Ovary (tissue), 9 donors: ENCODE measurements around the gene MEN1. TPM values are rescaled to one million over a fixed set of nuclear protein-coding genes. Genes with fewer than 3 reads are reported as not detected.

Experiments used
- DNase-seq, 5 donors: peaks; one replicate each; pipeline ENCODE4 v3.0.0-alpha.2; 2019 to 2020
- H3K27ac ChIP-seq, 2 donors: fragments of 200-600 bp; one replicate each; pipeline versions ENCODE4 v1.5.1 to v1.8.0; 2019 to 2022
- H3K27me3 ChIP-seq: fragments of 200-600 bp; one replicate; pipeline ENCODE4 v1.8.0; 2022
- H3K36me3 ChIP-seq: fragments of 200-600 bp; sonication (generic); one replicate; pipeline ENCODE4 v1.5.1; 2019
- H3K4me1 ChIP-seq: one replicate; pipeline ENCODE4 v1.8.1; 2013; ENCODE audit warnings: mild to moderate bottlenecking, moderate library complexity; ENCODE audit not compliant: insufficient read depth
- H3K4me3 ChIP-seq: fragments of 200-600 bp; sonication (generic); one replicate; pipeline ENCODE4 v1.5.1; 2017
- H3K9me3 ChIP-seq, 2 donors: fragments of 200-600 bp in 1 of 2; sonication (generic) in 1 of 2; one replicate each; pipeline versions ENCODE4 v1.5.1 to v1.8.1; 2013 to 2019; ENCODE audit warnings: mild to moderate bottlenecking in 1 of 2, moderate library complexity in 1 of 2
- CTCF ChIP-seq, 3 donors: fragments of 450-650 bp in 2 of 3; fragments of 200-600 bp in 1 of 3; IDR thresholded peaks; one replicate each; pipeline versions ENCODE4 v1.5.1 to v1.8.0; 2016 to 2022; ENCODE audit warnings: antibody characterized with exemption in 3 of 3, mild to moderate bottlenecking in 1 of 3
- EP300 ChIP-seq: sonication (generic); formaldehyde crosslinking; IDR thresholded peaks from one replicate; pipeline ENCODE4 v1.6.1; 2017; ENCODE audit warnings: antibody characterized with exemption
- POLR2A ChIP-seq: fragments of 450-650 bp; IDR thresholded peaks from one replicate; pipeline ENCODE4 v1.6.1; 2017; ENCODE audit warnings: antibody characterized with exemption, mild to moderate bottlenecking, moderate library complexity
- WGBS, 3 donors: extraction: QIAGEN DNeasy Blood & Tissue Kit in 1 of 3; methylation state at CpG; one replicate each; pipeline versions ENCODE4 v1.1.5 to v1.1.7; 2013 to 2017; 5-methylcytosine and 5-hydroxymethylcytosine counted together
- intact Hi-C, 4 donors: fragments of 100-400 bp; cut with DNase I; formaldehyde crosslinking; loops; one replicate each; pipeline versions ENCODE4 v1.11.0 to v1.15.1; 2022 to 2023
- polyA plus RNA-seq, 2 donors: library from polyadenylated mRNA; stranded (reverse); fragments of 200-250 nt in 1 of 2; fragments of 350-450 nt in 1 of 2; fragmentation: Illumina TruSeq in 1 of 2; extraction: RNeasy Lipid Tissue Mini Kit (QIAGEN cat#74804) in 1 of 2; gene quantifications; one replicate each; pipeline ENCODE4 v1.2.3, GENCODE V29; 2013 to 2014
- total RNA-seq, 7 donors: library from RNA; depleted of rRNA in 2 of 7; stranded (reverse); fragments of >200 nt in 2 of 7; fragmentation: NEBNext Ultra II Directional in 3 of 7; extraction: Animal tissue kit (Norgen Biotek cat#: 25700) in 3 of 7; gene quantifications; one replicate each; pipeline versions ENCODE4 v1.1.0 to v1.2.4, GENCODE V29; 2016 to 2023
- donor health status: DM: no; HTN: no; CAD: no; lungs with moderate emphysema.
- donor health status: DM: no; HTN: no; CAD: no.
- donor health status: Bipolar disorder and iron deficiency.
- donor health status: DM: yes; HTN: yes; CAD: no.
- donor health status: DM: no; HTN: no; CAD: no.
- donor health status: DM: yes; HTN: yes; CAD: no.

MEN1 gene
- total and polyA plus RNA-seq, 9 donors: 14.4 to 28.6 (median 21.2) TPM

GRCh38 chr11:64799256-64799622 lies 11.1 kb downstream of the MEN1 start:
- 68 to 83% (median 78%) methylated on average over 7 of the region's 7 CpGs for WGBS, 3 donors
- DNase-seq: no peak
- TF ChIP-seq POLR2A (no peak), EP300 (no peak), CTCF (IDR thresholded peaks at IDR 0.05) (no peak)
- Histone ChIP-seq H3K36me3 (no peaks in the 10 kb centered on the region), H3K27ac (no peak overlapping the region), H3K4me3 (no peak overlapping the region), H3K9me3 (no peaks in the 10 kb centered on the region), H3K4me1 (peaks cover 2% of the 10 kb centered on the region), H3K27me3 (no peaks in the 10 kb centered on the region)
- intact Hi-C loops: no loop called here

DNA sequence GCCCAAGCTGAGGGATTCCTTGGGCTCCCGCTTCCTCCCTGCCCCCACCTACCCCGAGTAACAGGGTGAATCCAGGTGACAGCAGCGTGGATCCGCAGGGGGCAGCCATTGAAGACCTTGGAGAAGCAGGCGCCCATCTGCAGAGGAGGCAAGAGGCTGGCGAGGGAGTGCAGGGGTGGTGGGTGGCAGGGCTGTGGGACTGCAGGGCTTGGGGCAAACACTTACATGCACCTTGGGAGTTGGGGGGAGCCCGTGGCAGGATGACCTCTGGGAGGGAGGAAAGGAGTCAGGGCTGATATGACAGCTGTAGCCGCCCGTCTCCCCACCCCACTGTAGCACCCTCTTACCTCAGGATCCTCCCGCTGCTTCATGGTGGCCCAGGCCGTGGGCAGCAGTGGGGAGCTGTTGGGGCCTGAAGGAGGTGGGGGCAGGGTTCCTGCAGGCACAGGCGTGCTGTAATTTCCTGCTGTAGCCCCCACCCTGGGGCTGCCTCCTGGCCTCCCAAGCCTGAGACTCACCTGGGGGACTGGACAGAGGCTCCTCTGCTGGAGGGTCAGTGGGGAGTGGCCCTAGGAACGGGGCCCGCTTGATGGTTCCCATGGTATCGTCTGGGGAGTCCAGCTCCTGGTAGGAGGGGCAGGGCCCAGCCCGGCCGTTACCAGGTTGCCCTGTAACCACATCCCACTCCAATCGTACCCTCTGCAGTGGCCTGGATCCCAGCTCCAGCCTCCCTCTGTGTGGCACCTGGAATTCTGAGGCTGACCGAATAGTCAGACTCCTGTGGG lies 13.4 kb downstream of the MEN1 start:
- peak in 1 of 5 donors; percentile 34 for DNase-seq
- 86 to 88% (median 87%) methylated on average over 19 of the region's 19 CpGs for WGBS, 3 donors
- H3K4me1 ChIP-seq: no peaks in the 10 kb centered on the region
- H3K27me3 ChIP-seq: no peaks in the 10 kb centered on the region
- H3K4me3 ChIP-seq: no peak overlapping the region
- no peak overlapping the region for H3K27ac ChIP-seq
- no peaks in the 10 kb centered on the region for H3K36me3 ChIP-seq
- intact Hi-C loops: no loop called here
- H3K9me3 ChIP-seq: no peaks in the 10 kb centered on the region
- TF ChIP-seq EP300 (no peak), POLR2A (no peak), CTCF (IDR thresholded peaks at IDR 0.05) (no peak)

- Histone ChIP-seq H3K4me3 (no peak overlapping the region), H3K27me3 (no peaks in the 10 kb centered on the region), H3K9me3 (no peaks in the 10 kb centered on the region), H3K27ac (no peak overlapping the region), H3K36me3 (no peaks in the 10 kb centered on the region), H3K4me1 (no peaks in the 10 kb centered on the region)
- 81 to 82% (median 81%) methylated on average over 16 to 19 of the region's 19 CpGs for WGBS, 3 donors
- no peak for DNase-seq
- intact Hi-C loops: no loop called here
- TF ChIP-seq EP300: no peak
- TF ChIP-seq POLR2A: no peak
- TF ChIP-seq CTCF (IDR thresholded peaks at IDR 0.05): no peak
Observed at GRCh38 chr11:64796047-64796756, 14.1 kb downstream of the MEN1 start.

DNA sequence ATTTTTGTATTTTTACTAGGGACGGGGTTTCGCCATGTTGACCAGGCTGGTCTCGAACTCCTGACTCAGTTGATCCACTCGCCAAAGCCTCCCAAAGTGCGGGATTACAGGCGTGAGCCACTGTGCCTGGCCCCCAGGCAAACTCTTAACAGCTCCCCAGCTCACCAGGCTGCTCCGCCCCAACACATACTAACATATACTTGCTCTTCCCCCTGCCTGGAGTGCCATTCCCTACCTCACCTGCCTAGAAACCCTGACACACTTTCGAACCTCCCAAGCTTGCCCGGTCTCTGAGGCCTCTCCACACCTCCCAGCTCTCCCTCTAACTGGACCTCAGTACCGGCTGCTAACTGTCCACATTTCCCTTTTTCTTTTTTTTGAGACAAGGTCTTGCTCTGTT lies 15.8 kb downstream of the MEN1 start:
- TF ChIP-seq EP300 (no peak), POLR2A (no peak), CTCF (IDR thresholded peaks at IDR 0.05) (no peak)
- no peak overlapping the region for H3K4me3 ChIP-seq
- H3K9me3 ChIP-seq: no peaks in the 10 kb centered on the region
- H3K27ac ChIP-seq: no peak overlapping the region
- intact Hi-C loops: no loop called here
- 94 to 95% (median 94%) methylated on average over 10 of the region's 10 CpGs for WGBS, 3 donors
- no peaks in the 10 kb centered on the region for H3K4me1 ChIP-seq
- no peaks in the 10 kb centered on the region for H3K36me3 ChIP-seq
- no peak for DNase-seq
- H3K27me3 ChIP-seq: no peaks in the 10 kb centered on the region
